Measurements from ENCODE around the gene INPP5A. TPM values are rescaled to one million over a fixed set of nuclear protein-coding genes. Genes with fewer than 3 reads are reported as not detected.

Gene INPP5A
- total RNA-seq, 1 experiment from 2014 or later = 12.3 TPM

DNA sequence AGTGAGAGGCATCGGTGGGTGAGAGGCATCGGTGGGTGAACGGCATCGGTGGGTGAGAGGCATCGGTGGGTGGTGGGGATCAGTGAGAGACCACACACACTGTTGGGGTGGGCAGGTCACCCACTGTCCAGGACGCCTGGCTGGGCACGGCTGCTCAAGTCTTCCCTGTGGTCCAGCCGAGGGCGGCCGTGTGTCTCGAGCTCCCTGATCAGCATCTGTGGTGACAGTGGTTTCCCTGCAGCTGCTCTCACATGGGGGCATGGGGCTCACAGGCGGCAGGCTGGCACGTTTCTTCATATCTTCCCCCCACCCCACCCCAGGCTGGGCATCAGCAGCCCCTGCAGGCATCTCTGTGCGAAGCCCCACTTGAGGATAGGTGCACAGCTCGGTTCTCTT, 170.2 kb downstream of the INPP5A start:
- DNase-seq (ENCODE audit: low read depth, low spot score) (no peak), ATAC-seq (no peak)
- ChIA-PET POLR2A (no interaction called here), CTCF (no interaction called here), RAD21 (ENCODE audit: low non-redundant PET in 1 of 2, low total read pairs in 2 of 2, uncharacterized antibody in 2 of 2, unreplicated experiment in 2 of 2) (no interaction called here)
- Histone ChIP-seq H3K27ac (ENCODE audit: low read depth, low read length) (no peak overlapping the region), H3K27me3 (ENCODE audit: insufficient read depth, low read length) (no peaks in the 10 kb centered on the region), H3K9me2 (ENCODE audit: insufficient read depth) (no peaks in the 10 kb centered on the region), H3K79me2 (ENCODE audit: insufficient read depth, low read length) (no peaks in the 10 kb centered on the region), H3K4me2 (ENCODE audit: low read length) (no peak overlapping the region), H3K9me3 (ENCODE audit: control insufficient read depth in 1 of 2, insufficient read depth in 1 of 2, low read depth in 1 of 2, low read length in 2 of 2) (no peaks in the 10 kb centered on the region), H3K4me1 (ENCODE audit: control insufficient read depth in 1 of 2, insufficient read depth in 2 of 2, low read length in 2 of 2) (no peaks in the 10 kb centered on the region), H3K36me3 (ENCODE audit: control insufficient read depth in 1 of 2, insufficient read depth in 2 of 2, low read length in 2 of 2) (no peaks in the 10 kb centered on the region), H2AFZ (ENCODE audit: low read depth, low read length, poor library complexity, severe bottlenecking) (no peak overlapping the region), H3K9ac (ENCODE audit: low read length) (no peak overlapping the region), H3K4me3 (replicated peaks in 1 of 2; ENCODE audit: low read depth in 1 of 2, low read length in 2 of 2) (no peak overlapping the region), H4K20me1 (ENCODE audit: insufficient read depth) (no peaks in the 10 kb centered on the region)
- TF ChIP-seq SRF (IDR thresholded peaks at IDR 0.05; ENCODE audit: low read depth) (no peak), YY1 (IDR thresholded peaks at IDR 0.05; ENCODE audit: extremely low read depth, insufficient replicate concordance, low read depth, low read length) (no peak), ZFX (IDR thresholded peaks at IDR 0.05) (no peak), EGR1 (IDR thresholded peaks at IDR 0.05; ENCODE audit: low read depth) (no peak), POLR2A (IDR thresholded peaks at IDR 0.05; ENCODE audit: borderline replicate concordance, extremely low read depth, insufficient read depth, insufficient read length) (no peak)
- TF ChIP-seq, protein P1, sequence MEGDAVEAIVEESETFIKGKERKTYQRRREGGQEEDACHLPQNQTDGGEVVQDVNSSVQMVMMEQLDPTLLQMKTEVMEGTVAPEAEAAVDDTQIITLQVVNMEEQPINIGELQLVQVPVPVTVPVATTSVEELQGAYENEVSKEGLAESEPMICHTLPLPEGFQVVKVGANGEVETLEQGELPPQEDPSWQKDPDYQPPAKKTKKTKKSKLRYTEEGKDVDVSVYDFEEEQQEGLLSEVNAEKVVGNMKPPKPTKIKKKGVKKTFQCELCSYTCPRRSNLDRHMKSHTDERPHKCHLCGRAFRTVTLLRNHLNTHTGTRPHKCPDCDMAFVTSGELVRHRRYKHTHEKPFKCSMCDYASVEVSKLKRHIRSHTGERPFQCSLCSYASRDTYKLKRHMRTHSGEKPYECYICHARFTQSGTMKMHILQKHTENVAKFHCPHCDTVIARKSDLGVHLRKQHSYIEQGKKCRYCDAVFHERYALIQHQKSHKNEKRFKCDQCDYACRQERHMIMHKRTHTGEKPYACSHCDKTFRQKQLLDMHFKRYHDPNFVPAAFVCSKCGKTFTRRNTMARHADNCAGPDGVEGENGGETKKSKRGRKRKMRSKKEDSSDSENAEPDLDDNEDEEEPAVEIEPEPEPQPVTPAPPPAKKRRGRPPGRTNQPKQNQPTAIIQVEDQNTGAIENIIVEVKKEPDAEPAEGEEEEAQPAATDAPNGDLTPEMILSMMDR (IDR thresholded peaks at IDR 0.05 in 2 of 3, conservative IDR thresholded peaks at IDR 0.05 in 1 of 3; ENCODE audit: borderline replicate concordance in 1 of 3, insufficient read depth in 1 of 3, low read depth in 2 of 3, low read length in 2 of 3) = no peak
- BruUV-seq (replicated peaks) = no TSS peak
- intact Hi-C loops (cut with micrococcal nuclease) = no loop called here

DNA sequence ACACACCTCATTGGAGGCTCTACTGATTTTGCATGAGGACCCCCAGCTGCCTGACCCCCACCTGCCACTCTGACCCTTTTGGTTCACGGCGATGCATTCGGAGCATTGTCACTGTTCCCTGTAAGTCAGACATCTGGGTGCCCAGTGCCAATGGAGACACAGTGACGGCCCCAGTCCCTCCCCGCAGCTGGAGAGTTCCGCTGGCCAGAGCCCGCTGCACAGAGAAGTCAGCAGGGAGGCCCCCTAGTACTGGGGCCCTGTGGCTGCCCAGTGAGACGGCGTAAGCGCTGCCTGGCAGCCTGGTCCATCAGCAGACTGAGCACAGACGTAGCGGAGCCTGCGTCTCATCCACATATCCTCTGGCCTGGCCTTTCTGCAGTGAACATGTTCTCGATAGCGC, 170.9 kb downstream of the INPP5A start:
- H3K9ac ChIP-seq (ENCODE audit: low read length) = no peak overlapping the region
- RAD21 ChIA-PET (ENCODE audit: low non-redundant PET in 1 of 2, low total read pairs in 2 of 2, uncharacterized antibody in 2 of 2, unreplicated experiment in 2 of 2) = no interaction called here
- no peak overlapping the region for H3K4me3 ChIP-seq (replicated peaks in 1 of 2; ENCODE audit: low read depth in 1 of 2, low read length in 2 of 2)
- no peak for ATAC-seq
- no peaks in the 10 kb centered on the region for H3K9me3 ChIP-seq (ENCODE audit: control insufficient read depth in 1 of 2, insufficient read depth in 1 of 2, low read depth in 1 of 2, low read length in 2 of 2)
- no peaks in the 10 kb centered on the region for H3K36me3 ChIP-seq (ENCODE audit: control insufficient read depth in 1 of 2, insufficient read depth in 2 of 2, low read length in 2 of 2)
- BruUV-seq (replicated peaks) = no TSS peak
- no peaks in the 10 kb centered on the region for H3K79me2 ChIP-seq (ENCODE audit: insufficient read depth, low read length)
- intact Hi-C loops (cut with micrococcal nuclease) = no loop called here
- H3K27ac ChIP-seq (ENCODE audit: low read depth, low read length) = no peak overlapping the region
- TF ChIP-seq TCF7L2 (IDR thresholded peaks at IDR 0.05; ENCODE audit: borderline replicate concordance, extremely low read depth, insufficient read depth, insufficient read length) (no peak), RAD21 (IDR thresholded peaks at IDR 0.05; ENCODE audit: low read depth) (no peak), EGR1 (IDR thresholded peaks at IDR 0.05; ENCODE audit: low read depth) (no peak), ZNF274 (IDR thresholded peaks at IDR 0.05; ENCODE audit: low read depth, low read length) (no peak), SRF (IDR thresholded peaks at IDR 0.05; ENCODE audit: low read depth) (no peak), YY1 (IDR thresholded peaks at IDR 0.05; ENCODE audit: extremely low read depth, insufficient replicate concordance, low read depth, low read length) (no peak), EZH2phosphoT487 (IDR thresholded peaks at IDR 0.05; ENCODE audit: borderline replicate concordance) (no peak)
- TF ChIP-seq, protein P2, sequence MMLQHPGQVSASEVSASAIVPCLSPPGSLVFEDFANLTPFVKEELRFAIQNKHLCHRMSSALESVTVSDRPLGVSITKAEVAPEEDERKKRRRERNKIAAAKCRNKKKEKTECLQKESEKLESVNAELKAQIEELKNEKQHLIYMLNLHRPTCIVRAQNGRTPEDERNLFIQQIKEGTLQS (IDR thresholded peaks at IDR 0.05) = no peak
- TF ChIP-seq, protein P3, sequence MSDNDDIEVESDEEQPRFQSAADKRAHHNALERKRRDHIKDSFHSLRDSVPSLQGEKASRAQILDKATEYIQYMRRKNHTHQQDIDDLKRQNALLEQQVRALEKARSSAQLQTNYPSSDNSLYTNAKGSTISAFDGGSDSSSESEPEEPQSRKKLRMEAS (IDR thresholded peaks at IDR 0.05) = no peak
- H3K27me3 ChIP-seq (ENCODE audit: insufficient read depth, low read length) = no peaks in the 10 kb centered on the region
- no peaks in the 10 kb centered on the region for H3K9me2 ChIP-seq (ENCODE audit: insufficient read depth)
- CTCF ChIA-PET = no interaction called here
- no peak overlapping the region for H3K4me2 ChIP-seq (ENCODE audit: low read length)
- H3K4me1 ChIP-seq (ENCODE audit: control insufficient read depth in 1 of 2, insufficient read depth in 2 of 2, low read length in 2 of 2) = no peaks in the 10 kb centered on the region
- no peak for DNase-seq (ENCODE audit: low read depth, low spot score)
- POLR2A ChIA-PET = no interaction called here
- no peak overlapping the region for H2AFZ ChIP-seq (ENCODE audit: low read depth, low read length, poor library complexity, severe bottlenecking)
- H4K20me1 ChIP-seq (ENCODE audit: insufficient read depth) = no peaks in the 10 kb centered on the region
